GM23338 (cell line): ENCODE data around the gene RPS6KA5. TPM values are rescaled to one million over a fixed set of nuclear protein-coding genes. Genes with fewer than 3 reads are reported as not detected.

ENCODE experiments used
- ATAC-seq: fragments of 200-7000 bp; cut with Tn5 transposase; 3 replicates; pipeline ENCODE4 v1.9.1; 2020
- DNase-seq: peaks from one replicate; pipeline ENCODE4 v3.0.0-alpha.2; 2015; ENCODE audit warnings: low spot score
- H2AFZ ChIP-seq: fragments of 200-600 bp; sonication (generic); 2 replicates; pipeline ENCODE4 v1.8.0; 2016; ENCODE audit warnings: antibody characterized with exemption, mild to moderate bottlenecking, moderate library complexity
- H3F3A ChIP-seq: fragments of 200-600 bp; sonication (generic); replicated peaks from 2 replicates; pipeline ENCODE4 v1.8.0; 2017; ENCODE audit warnings: antibody characterized with exemption, mixed run types, low read depth
- H3K27ac ChIP-seq: fragments of 200-600 bp; sonication (generic); 2 replicates; pipeline ENCODE4 v1.6.1; 2016; ENCODE audit warnings: low read depth
- H3K27me3 ChIP-seq: fragments of 200-600 bp; sonication (generic); 2 replicates; pipeline ENCODE4 v1.8.0; 2016; ENCODE audit warnings: mild to moderate bottlenecking, mixed run types, moderate library complexity; ENCODE audit not compliant: insufficient read depth
- H3K36me3 ChIP-seq: fragments of 200-600 bp; sonication (generic); 2 replicates; pipeline ENCODE4 v1.8.0; 2016; ENCODE audit warnings: mild to moderate bottlenecking; ENCODE audit not compliant: insufficient read depth
- H3K4me1 ChIP-seq: fragments of 200-600 bp; sonication (generic); 2 replicates; pipeline ENCODE4 v1.8.0; 2016; ENCODE audit warnings: mild to moderate bottlenecking, moderate library complexity; ENCODE audit not compliant: insufficient read depth
- H3K4me2 ChIP-seq: fragments of 200-600 bp; sonication (generic); 2 replicates; pipeline ENCODE4 v1.7.1; 2017; ENCODE audit warnings: mixed run types
- H3K4me3 ChIP-seq: fragments of 200-600 bp; sonication (generic); 2 replicates; pipeline ENCODE4 v1.6.1; 2016; ENCODE audit warnings: mixed run types
- H3K79me2 ChIP-seq: fragments of 200-600 bp; sonication (generic); replicated peaks from 2 replicates; pipeline ENCODE4 v1.8.0; 2017; ENCODE audit warnings: mild to moderate bottlenecking; ENCODE audit not compliant: insufficient read depth
- H3K9me2 ChIP-seq: fragments of 200-600 bp; sonication (generic); 2 replicates; pipeline ENCODE4 v1.8.0; 2017; ENCODE audit not compliant: insufficient read depth
- H4K20me1 ChIP-seq: fragments of 200-600 bp; sonication (generic); replicated peaks from 2 replicates; pipeline ENCODE4 v1.8.0; 2017; ENCODE audit warnings: mild to moderate bottlenecking; ENCODE audit not compliant: insufficient read depth
- H3K27ac Mint-ChIP-seq: 2 replicates; pipeline ENCODE4 v1.8.0; 2020; ENCODE audit warnings: inconsistent platforms, mild to moderate bottlenecking, moderate library complexity, mixed read lengths
- H3K27me3 Mint-ChIP-seq: 3 replicates; pipeline ENCODE4 v1.8.0; 2022; ENCODE audit warnings: low read depth, mild to moderate bottlenecking, moderate library complexity, mixed read lengths, inconsistent platforms; ENCODE audit not compliant: insufficient read depth, poor library complexity
- H3K36me3 Mint-ChIP-seq: 3 replicates; pipeline ENCODE4 v1.8.0; 2021; ENCODE audit warnings: low read depth, mild to moderate bottlenecking, inconsistent platforms, moderate library complexity, mixed read lengths
- H3K4me1 Mint-ChIP-seq: 3 replicates; pipeline ENCODE4 v1.8.0; 2020; ENCODE audit warnings: mild to moderate bottlenecking, inconsistent platforms, mixed read lengths
- H3K4me3 Mint-ChIP-seq: 3 replicates; pipeline ENCODE4 v1.8.0; 2021; ENCODE audit warnings: moderate library complexity, mild to moderate bottlenecking, inconsistent platforms, mixed read lengths
- H3K9me3 Mint-ChIP-seq: 3 replicates; pipeline ENCODE4 v1.8.0; 2020; ENCODE audit warnings: moderate library complexity, mild to moderate bottlenecking, inconsistent platforms, mixed read lengths
- CREB1 ChIP-seq: fragments of 250-450 bp; sonication (Bioruptor Pico); IDR thresholded peaks from 2 replicates; pipeline ENCODE4 v1.5.0; 2020; ENCODE audit warnings: low read depth, mild to moderate bottlenecking, moderate library complexity
- CTCF ChIP-seq, 2 experiments: fragments of 200-600 bp in 1 of 2; sonication (generic) in 1 of 2; conservative IDR thresholded peaks; 2 replicates each; pipeline versions ENCODE4 v1.5.1 to v1.6.1; 2016 to 2017; ENCODE audit warnings: antibody characterized with exemption in 2 of 2, low read depth in 2 of 2, mild to moderate bottlenecking in 2 of 2, moderate library complexity in 1 of 2
- ETS1 ChIP-seq: IDR thresholded peaks from 2 replicates; pipeline ENCODE4 v1.6.1; 2016; ENCODE audit warnings: antibody characterized with exemption
- EZH2 ChIP-seq: fragments of 200-600 bp; sonication (generic); IDR thresholded peaks from one replicate; pipeline ENCODE4 v1.8.0; 2017; ENCODE audit warnings: antibody characterized with exemption, mild to moderate bottlenecking, low read depth; ENCODE audit not compliant: unreplicated experiment
- NANOG ChIP-seq: IDR thresholded peaks from 2 replicates; pipeline ENCODE4 v1.6.1; 2016; ENCODE audit warnings: antibody characterized with exemption, borderline replicate concordance
- POLR2AphosphoS5 ChIP-seq: IDR thresholded peaks from 2 replicates; pipeline ENCODE4 v1.6.1; 2016; ENCODE audit warnings: antibody characterized with exemption, low read depth
- REST ChIP-seq: IDR thresholded peaks from one replicate; pipeline ENCODE4 v1.6.1; 2018; ENCODE audit warnings: antibody characterized with exemption; ENCODE audit not compliant: unreplicated experiment
- STAT1 ChIP-seq: IDR thresholded peaks from one replicate; pipeline ENCODE4 v1.6.1; 2016; ENCODE audit warnings: antibody characterized with exemption; ENCODE audit not compliant: unreplicated experiment
- ZNF114 ChIP-seq: fragments of 250-450 bp; sonication (Bioruptor Pico); IDR thresholded peaks from 2 replicates; pipeline ENCODE4 v1.5.0; 2020; ENCODE audit warnings: mild to moderate bottlenecking, moderate library complexity
- ZNF462 ChIP-seq: fragments of 250-450 bp; sonication (Bioruptor Pico); IDR thresholded peaks from 2 replicates; pipeline ENCODE4 v1.5.0; 2020; ENCODE audit warnings: mild to moderate bottlenecking, moderate library complexity
- polyA plus RNA-seq: library from polyadenylated mRNA; unstranded; fragments of >200 nt; fragmentation: Nextera tagmentation; extraction: Ambion mirVana; gene quantifications from 2 replicates; pipeline ENCODE4 v1.2.1, GENCODE V29; 2016
- total RNA-seq: library from RNA; depleted of rRNA; stranded (reverse); fragments of >200 nt; shearing (Covaris generic); gene quantifications from 2 replicates; pipeline ENCODE4 v1.2.3, GENCODE V29; 2014

RPS6KA5 gene
- total and polyA plus RNA-seq, 2 experiments from 2014 or later, result 2.1 to 2.4 TPM

GRCh38 chr14:90820958-90821357, 239.5 kb downstream of the RPS6KA5 start:
- DNase-seq, result no peak
- H3F3A ChIP-seq, result no peaks in the 10 kb centered on the region
- no peak for TF ChIP-seq CREB1 (CRISPR knock-in tag)
- TF ChIP-seq REST, result no peak
- TF ChIP-seq ZNF114 (CRISPR knock-in tag), result no peak
- TF ChIP-seq CTCF (conservative IDR thresholded peaks at IDR 0.05; ENCODE audit: low read depth in 2 of 2), result no peak
- TF ChIP-seq POLR2AphosphoS5, result no peak
- no peak for TF ChIP-seq ETS1
- no peak for TF ChIP-seq STAT1
- no peak for TF ChIP-seq NANOG
- TF ChIP-seq ZNF462, result no peak
- TF ChIP-seq EZH2, result no peak
- H3K79me2 ChIP-seq, result no peaks in the 10 kb centered on the region
- H3K27ac ChIP-seq, result no peak overlapping the region
- peaks cover 2% of the 10 kb centered on the region for H3K27me3 Mint-ChIP-seq
- H3K4me2 ChIP-seq, result no peak overlapping the region
- no peaks in the 10 kb centered on the region for H3K36me3 ChIP-seq
- no peaks in the 10 kb centered on the region for H3K9me2 ChIP-seq
- H3K27ac Mint-ChIP-seq, result no peak overlapping the region
- H3K27me3 ChIP-seq, result 0 out of 2 replicates have a peak, but pooled peaks cover 6% of the 10 kb centered on the region
- H3K36me3 Mint-ChIP-seq, result peaks cover 21% of the 10 kb centered on the region
- 0 out of 3 replicates have a peak, but pooled peaks cover 4% of the 10 kb centered on the region for H3K4me1 Mint-ChIP-seq
- peaks cover 6% of the 10 kb centered on the region; the same call in 1 of the 2 replicates for H3K4me1 ChIP-seq
- H3K9me3 Mint-ChIP-seq, result peaks cover 40% of the 10 kb centered on the region
- no peak for ATAC-seq
- no peak overlapping the region for H3K4me3 ChIP-seq
- H2AFZ ChIP-seq, result no peak overlapping the region
- no peaks in the 10 kb centered on the region for H4K20me1 ChIP-seq
- no peak overlapping the region for H3K4me3 Mint-ChIP-seq
